NCI-H1105 treated with DMSO at 0.1 percent for 48 hours (cell line): ENCODE measurements around the gene NAMPT.

Experiments
- DNase-seq: peaks from one replicate; lab custom pipeline; 2025; lab: John Stamatoyannopoulos, UW

NAMPT gene

DNA sequence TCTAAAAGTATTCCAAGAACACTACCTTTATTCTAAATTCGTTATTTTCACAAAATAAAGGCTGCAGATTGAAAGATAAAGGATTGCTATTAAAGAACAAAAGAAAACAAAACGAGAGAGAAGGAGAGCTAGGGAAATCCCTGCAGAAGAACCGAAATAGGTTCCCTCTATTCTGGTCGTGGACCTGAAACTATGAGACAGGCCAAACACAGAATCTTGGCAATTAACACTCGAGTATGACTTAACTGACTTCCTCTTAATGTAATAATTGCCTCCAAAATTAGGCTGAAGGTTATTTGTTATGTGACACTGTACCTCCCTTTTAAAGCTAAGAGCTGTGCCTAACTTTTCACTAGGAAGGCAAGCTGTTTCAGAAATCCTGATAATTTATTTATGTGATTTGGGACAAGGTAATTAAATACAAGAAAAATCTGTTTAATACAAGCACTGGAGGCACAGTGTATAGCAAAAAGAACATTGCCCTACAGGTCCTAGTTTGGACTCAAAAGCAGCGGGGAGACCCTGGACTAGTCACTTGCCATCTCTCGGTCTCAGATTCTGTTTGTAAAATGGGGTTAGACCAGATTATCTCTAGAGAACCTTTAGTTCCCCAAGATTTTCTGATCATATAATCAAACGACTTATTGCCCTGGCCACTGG lies 11.6 kb downstream of the NAMPT start:
- DNase-seq, result no peak

DNA sequence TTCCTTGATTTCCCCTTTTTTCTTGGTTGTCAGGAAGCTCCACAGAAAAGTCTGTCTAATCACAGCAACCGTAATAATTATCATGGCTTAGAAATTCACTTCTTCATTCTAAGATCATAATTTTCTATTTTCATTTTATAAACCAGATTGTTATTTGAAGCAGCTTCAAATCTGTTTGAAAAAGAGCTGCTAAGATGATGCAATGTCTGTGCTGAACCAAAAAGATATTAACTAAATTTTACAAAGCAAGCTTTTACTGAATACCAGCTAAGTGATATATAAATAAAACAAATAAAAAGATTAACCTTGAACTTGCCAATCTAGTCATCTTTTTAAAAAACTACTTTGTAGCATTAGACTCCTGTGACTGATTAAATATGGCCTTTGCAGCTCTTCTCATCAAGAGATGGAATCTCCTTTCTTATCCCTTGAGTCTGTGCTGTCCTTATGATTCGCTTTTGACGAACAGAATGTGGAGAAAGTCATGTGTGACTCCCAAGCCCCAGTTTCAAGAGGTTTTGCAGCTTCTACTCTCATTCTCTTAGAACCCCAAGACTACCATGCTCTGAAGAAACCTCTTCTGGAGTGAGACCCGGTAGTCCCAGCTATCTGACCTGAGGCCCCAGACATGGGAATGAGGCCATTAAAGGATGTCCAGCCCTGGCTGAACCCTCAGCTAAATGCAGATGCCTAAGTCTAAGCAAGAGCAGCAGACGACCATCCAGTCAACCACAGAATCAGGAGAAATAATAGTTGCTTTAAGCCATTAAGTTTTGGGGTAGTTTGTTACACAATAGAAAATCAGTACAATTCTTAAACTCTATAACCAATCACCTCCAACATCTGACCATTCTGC lies 14.4 kb downstream of the NAMPT start:
- DNase-seq, result no peak

DNA sequence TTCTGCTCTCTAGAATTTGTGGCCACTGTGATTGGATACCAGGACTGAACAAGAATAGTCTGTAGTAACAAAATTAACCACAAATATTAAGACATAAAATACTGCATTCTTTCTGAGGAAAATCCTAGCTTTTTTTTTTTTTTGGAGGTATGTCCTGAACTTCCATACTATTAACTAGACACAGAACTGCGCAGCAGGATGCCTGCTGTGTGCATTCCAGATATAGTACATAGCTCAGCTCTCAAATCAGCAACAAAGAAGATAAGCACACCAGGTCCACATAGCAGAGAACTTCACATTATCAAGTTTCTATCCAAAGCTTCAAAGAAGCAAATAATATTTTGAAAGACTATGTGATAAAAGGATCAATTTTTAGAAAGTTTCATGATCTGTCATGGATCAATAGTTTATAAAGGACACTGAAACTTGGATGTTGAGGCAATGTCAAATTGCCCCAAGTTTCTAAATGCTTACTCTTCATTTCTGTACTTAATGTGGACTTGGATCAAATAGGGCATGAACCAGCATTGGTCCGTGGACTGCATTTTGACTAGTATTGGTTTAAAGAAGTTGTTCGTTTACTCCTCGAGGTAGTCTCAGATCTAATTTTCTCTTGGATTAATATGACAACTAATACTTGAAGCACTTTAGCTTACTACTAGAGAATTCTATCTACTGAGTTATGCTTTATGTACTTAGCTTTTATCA lies 15.4 kb downstream of the NAMPT start:
- no peak for DNase-seq

DNA sequence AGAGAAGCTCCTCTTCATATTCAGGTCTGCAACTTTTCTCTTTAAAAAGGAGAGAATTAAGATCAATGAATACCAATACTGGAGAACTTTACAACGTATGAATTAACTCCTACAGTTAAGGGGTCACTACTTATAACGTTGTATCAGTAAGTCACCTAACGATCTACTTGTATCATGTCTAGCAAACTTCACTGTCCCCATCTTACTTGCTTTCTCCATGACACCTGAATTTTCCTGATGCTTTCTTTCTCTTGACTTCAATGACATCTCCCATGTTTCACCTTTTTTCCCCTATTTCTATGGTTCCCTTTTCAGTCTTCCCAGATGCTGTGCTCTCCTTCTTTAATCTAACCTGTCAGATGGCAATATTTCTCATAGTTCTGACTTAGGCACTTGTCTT lies 19.6 kb downstream of the NAMPT start:
- DNase-seq, result no peak

DNA sequence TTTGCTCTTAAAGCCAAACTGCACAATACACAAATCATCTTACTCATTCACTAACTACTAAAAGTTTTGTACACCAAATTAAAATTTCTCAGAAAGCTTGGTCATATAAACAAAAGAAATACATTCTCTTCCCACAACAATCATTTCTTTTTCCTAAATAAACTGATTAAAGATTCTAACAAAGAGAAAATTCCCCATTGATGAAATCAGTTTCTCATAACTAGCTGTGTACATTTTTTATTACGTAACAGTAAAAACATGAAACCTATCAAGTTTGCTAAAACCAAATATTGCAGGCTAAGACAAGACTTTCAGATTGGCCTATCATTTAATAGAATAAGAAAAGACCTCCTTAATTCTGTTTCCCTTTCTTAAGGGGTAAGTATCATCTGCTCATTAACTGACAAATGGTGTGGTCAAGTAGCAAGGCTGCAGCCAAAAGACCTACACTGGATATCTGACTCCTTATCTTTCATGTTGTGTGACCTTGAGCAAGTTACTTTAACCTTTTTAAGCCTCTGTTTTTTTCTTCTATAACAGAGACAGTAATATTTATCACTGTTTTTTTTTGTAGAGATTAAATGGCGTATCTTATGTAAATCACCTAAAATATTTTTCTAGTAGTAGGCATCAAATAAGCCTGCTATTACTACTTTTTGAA lies 22.4 kb downstream of the NAMPT start:
- DNase-seq, result no peak

DNA sequence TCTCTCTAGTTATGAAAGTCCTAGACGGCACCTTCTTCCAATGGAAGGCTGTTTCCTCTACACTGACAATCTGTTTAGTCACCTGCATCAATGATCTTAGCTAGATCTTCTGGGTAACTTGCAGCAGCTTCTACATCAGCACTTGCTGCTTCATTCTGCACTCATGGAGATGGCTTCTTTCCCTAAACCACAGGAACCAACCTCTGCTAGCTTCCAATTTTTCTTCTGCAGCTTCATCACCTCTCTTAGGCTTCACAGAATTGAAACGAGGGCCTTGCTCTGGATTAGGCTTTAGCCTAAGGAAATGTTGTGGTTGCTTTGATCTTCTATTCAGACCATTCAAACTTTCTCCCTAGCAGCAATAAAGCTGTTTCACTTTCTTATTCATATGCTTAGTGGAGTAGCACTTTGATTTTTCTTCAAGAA lies 24.6 kb downstream of the NAMPT start:
- no peak for DNase-seq

DNA sequence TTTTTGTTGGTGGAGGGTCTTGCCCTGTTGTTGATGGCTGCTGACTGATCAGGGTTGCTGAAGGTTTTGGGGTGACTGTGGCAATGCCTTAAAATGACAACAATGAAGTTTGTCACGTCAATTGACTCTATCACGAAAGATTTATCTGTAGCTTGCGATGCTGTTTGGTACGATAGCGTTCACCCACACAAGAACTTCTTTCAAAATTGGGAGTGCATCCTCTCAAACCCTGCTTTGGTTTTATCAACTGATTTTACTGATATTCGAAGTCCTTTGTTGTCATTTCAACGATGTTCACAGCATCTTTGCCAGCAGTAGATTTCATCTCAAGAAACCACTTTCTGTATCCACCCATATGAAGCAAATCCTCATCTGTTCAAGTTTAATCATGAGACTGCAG lies 26.0 kb downstream of the NAMPT start:
- no peak for DNase-seq

DNA sequence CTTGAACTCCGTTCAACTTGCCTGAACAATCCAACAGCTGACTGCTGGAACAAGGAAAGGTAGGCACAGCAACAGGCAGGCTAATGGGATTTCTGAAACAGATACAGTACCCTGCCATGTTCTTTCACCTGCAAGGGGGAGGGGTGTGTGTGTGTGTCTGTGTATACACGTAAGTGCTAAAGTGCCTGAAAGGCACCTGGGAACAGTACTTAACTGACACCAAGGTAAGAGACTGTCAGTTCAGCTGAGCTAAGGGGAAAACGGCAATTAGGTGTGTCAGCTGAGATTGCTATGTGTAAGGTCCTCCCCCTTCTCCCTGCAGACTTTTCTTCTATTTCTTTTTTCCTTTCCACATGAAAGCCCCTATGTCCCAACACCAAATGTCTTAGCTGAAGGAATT lies 27.0 kb downstream of the NAMPT start:
- DNase-seq, result no peak

DNA sequence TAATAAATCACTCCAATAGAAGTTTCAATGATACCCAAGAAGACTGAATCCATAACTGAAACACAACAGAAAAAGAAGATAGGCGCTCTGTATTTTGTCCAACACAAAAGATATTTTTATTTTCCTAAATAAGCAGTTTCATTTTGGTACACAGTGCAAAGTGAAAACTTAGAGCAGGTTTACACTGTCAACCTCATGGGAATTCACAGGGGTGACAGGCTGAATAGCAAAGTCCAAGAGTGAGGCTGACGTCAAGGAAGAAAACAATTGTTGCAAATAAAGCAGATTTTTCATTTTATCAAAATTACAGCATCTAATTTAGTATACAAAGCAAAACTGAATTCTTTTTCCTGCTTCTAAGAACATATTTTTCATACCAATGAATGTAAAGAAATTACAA lies 28.6 kb downstream of the NAMPT start:
- no peak for DNase-seq

DNA sequence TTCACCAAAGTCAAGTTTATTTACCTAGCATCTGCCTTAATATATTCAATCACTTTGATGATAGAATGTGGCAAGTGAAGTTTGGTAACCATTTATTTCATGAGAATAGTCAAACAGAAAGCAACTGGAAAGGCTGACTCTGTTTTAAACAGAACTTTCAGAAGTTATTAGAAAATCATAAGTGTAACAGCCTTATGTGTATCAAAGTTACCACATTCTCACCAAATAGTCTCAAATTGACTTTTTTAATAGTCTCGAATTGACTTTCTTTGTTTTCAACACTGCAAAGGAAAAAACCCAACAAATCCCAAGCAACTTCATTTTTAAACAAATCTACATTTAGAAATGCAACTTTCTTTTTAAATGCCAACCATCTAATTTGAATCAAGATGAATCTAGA lies 29.5 kb downstream of the NAMPT start:
- no peak for DNase-seq

DNA sequence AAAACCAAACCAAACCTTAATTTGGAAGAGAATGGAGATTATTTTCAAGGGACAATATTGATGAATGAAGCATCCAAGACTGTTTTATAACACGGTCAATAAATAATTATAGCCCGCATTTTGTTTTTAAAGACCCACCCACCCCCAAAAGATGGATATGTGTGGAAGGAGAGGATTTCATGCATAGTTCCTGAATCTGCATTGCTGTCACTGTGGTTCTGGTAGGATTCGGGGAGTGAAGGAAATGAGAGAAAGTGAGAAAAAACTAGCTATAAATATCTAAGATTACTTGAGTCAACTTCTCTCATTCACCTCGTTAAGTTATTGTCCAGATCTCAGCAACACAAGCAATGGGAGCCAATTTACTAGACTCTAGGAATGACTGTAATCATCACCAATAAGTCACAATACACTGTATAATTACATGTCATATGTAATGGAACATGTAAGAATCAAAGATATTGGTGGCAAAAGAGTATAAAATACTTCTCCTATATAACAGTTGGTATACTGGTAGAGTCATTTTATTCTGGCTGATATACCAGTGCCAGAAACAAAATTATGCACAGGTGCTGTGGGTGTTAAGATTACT lies 30.2 kb downstream of the NAMPT start:
- DNase-seq, result no peak

DNA sequence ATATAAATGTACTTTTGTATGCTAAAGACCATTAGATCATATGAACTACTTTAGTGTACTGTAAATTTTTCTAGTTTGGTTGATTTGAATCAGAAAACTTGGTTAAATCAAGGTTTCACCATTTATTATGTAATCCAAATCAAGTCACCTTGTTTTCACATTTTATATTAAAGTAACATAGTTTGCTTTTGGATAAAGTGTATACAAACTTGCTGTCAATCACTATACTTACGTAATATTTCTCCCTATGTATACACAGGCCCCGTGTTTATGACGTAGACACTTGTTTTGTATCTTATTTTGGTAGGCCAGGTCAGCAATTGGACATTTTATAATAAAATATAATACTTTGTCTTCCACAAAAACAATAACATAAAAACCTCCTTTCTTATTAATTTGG lies 32.2 kb downstream of the NAMPT start:
- no peak for DNase-seq

DNA sequence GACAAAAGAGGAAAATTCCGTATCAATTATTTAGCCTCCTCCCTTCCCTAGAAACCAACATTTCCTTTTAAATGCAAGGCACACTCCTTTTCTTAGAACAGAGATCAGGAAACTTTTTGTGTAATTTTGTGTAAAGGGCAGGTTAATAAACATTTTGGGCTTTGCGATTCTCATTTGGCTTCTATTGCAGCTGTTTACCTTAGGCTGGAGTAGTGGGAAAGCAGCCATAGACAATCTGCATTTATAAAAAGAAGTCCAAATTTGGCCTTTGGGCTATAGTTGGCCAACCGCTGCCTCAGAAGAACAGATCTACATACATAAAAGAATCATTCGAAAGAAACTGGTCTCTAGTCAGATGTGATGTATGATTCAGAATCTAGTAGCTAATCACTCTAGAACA lies 35.3 kb downstream of the NAMPT start:
- no peak for DNase-seq

DNA sequence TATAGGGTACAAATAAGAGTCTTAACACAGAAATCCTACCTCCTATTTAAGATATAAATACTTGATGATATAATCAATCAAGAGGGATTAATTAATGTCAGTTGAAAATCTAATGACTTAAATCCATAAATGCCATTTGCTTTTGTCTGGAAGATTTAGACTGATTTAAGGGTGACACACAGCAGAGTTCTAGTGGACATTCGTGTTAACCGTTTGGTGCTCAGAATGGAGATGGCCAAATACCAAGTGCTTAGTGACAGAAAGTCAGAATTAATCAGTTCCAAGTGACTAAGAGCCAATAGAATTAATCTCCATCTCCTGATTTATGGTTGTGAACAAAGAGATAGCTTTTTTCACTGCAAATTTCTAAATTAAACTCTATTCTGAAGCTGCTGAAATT lies 36.2 kb downstream of the NAMPT start:
- DNase-seq, result no peak

DNA sequence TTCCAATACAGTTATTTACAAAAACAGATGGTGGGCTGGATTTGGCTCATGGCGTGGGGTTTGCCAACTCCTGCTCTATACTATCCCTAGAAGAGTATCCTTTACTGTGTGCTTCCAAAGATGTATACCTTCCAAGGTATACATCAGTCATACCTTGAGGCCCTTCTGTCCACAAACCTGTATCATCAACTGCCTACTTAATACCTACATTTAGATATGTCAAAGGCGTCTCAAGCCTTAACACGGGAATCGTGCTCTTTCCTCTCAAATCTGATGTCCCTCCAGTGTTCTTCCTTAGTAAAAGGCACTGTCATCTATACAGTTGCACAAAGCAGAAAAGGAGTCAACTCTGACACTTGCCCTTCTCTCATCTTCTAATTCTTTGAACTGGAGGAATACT lies 36.9 kb downstream of the NAMPT start:
- no peak for DNase-seq

DNA sequence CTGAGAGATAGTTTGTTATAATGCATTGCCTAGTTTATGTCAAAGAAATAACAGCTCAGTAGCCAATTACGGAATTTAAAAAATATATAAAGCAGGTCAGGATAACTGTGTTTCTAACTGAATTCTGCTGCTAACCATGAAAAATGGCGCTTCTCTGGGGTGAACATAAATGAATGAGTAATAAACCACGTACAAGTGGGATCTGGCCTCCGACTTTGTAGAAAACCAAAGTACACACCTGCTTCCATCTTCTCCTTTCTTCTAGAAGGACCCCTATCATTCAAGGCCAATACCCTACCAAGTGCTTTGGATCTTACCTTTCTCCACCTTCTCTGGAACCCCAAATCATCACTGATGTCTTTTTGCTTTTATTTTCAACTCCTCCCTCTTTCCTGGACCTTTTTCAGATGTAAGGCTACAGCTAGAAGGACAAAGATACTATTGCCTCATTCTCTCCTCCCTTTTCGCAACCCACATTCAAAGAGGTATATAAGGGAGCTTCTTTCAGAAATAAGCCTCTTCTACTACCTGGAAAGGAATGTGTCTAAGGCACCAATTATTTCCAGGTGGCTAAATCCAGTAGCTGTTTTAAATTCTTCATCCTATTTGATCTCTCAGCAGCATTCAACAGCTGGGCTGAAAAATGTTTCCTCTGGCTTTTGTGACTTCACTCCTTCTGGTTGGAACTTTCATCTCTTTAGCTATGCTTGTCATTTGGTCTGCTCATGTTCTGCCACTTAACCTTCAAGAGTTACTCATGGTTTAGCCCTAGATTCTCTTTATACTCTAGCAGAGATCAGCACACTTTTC lies 37.7 kb downstream of the NAMPT start:
- DNase-seq, result no peak

DNA sequence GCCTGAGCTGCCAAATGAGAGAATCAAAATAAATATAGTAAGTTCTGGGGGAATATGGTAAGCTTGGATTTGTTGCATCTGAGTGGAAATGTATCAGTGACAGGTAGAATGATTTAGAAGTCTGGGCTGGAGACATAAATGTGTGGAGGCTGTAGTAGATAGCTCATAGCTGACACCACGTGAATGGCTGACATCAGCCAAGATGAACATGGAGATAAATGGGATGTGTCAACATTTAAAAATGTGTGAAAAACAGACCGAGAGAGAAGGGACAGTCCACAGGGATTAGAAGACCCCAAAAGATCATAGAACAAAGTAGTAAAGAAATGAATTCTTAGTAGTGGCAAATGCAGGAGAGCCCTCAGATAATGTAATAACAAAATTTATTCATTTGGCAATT lies 40.9 kb downstream of the NAMPT start:
- DNase-seq, result no peak

DNA sequence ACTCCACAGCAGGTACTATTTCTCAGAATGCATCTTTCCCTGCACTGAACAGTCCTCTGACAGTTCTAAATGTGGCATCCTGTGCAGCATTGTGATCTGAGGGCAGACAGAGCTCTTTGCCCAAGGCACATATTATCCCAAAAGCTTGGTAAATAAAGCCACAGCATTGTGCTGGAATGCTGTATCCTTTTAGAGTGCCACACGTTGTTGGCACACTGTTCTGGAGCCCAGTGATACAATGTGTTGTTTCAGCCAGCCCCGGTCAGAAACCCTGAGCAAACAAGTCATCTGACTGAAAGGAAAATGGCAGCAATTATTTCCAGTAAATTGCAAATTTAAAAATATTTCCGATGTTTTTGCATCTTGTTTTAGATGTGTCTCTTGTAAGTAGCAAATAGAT lies 45.4 kb downstream of the NAMPT start:
- no peak for DNase-seq

DNA sequence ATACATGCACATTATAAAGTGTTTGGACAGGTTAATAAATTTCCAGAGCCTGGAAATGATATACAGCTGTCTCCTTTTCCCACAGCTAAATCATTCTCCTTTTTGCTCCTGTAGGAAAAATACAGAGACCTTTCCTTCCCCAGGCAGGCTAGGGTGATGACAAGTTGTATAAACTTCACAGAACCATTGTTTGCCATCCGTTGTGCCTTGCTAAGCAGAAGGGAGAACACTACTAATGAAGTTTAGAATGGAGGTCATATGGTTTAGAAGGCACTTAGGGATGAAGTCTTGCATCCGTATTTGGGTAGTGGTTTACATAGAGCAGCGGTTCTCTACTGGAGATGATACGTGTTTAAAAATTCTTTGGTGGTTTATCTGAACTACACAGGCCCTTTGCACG lies 46.0 kb downstream of the NAMPT start:
- DNase-seq, result no peak

DNA sequence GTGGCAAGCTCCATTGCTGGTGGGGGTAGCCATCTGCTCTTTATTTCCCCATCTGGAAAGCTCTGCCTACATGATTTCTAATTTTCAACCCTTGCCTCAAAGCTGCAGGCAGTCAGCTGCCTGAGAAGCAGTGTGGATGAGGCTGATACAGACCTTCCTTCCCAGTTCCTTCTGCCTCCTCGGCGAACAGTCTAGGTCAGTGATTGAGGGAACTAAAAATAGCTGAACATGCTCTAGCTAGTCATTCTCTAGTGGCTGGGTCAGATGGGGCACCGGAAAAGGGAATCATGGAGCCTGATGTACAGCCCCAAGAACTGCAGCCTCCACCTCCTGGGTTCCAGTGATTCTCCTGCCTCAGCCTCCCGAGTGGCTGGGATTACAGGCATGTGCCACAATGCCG lies 48.7 kb downstream of the NAMPT start:
- DNase-seq, result no peak

DNA sequence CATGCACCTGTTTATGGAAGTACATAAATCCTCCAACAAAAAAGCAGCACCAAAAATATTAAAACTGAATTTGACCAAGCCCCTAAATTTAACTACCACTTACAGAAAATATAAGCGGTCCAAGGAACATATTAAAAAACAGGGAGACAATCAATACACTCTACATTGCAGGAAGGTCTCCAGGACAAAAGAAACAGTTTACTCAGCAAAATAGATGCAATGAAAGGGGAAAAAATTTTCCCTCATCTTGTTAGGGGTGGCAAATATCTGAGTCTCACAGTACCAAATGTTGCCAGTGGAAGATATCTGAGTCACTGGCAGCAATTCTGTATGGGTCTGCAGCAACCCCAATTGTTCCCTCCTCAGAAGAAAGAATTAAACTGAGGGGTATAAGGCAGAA lies 50.4 kb downstream of the NAMPT start:
- DNase-seq, result no peak
